Hippocampal formation (tissue), 2 donors: ENCODE results near the gene UGDH.
"Not testable (repeated sequence)": the region's sequence is repeated elsewhere in the genome, so short reads cannot be mapped to it uniquely, and the experiment has no call there.

Experiments
- DNase-seq, 2 donors: peaks; one replicate each; lab custom pipeline; 2025; lab: John Stamatoyannopoulos, UW

The UGDH gene

DNA sequence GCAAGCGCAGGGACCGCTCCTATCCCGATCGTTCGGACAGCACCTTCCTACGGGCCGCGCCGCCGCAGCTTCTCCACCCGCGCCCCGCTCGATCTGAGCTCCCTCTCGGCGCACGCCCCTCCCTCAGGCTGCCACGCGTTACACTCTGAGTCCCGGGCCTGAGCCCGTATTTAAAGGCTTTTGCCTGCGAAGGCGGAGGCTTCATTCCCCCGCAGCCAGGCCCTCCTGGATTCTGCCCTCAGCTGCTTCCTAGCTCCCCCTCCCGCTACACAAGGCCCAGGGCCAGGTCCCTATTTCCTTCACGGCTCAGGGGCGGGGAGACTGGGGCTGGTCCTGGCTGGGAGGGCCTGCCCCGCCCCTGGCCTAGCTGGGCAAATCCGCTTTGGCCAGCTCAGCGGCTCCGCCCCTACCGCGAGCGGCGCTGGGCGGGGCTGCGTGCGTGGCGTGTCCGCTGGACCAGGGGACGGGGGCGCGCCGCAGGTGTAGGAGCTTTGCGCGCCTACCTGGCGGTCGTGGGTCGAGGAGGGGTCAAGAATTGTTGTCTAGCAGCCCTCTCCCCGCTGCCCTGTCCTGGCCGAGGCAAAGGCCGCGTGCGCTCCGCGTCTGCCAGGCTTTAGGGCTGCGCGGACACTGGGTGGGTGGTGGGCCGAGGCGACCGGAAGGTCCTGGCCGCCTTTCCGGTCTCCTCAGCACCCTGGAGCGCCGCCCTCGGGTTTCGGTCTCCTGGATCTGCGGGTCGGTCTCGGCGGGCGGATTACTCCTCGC is at the start of gene UGDH:
UGDH (minus strand) TSS at position 144 of the 765 bp plus-strand sequence. CDS start 5,927 bp downstream, outside the sequence.
- peak; percentile 97 to 99 for DNase-seq

DNA sequence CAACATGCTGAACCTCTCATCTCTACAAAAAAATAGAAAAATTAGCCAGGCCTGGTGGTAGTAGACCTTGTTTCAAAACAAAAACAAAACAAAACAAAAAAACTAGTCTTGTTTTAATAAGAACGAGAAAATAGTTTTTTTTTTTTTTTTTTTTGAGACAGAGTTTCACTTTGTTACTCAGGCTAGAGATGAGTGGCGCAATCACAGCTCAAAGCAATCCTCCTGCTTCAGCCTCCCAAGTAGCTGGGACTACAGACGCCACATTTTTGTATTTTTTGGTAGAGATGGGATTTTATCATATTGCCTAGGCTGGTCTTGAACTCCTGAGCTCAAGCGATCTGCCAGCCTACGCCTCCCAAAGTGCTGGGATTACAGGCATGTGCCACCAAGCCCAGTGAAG is 47.7 kb upstream of the UGDH start:
- no peak for DNase-seq

DNA sequence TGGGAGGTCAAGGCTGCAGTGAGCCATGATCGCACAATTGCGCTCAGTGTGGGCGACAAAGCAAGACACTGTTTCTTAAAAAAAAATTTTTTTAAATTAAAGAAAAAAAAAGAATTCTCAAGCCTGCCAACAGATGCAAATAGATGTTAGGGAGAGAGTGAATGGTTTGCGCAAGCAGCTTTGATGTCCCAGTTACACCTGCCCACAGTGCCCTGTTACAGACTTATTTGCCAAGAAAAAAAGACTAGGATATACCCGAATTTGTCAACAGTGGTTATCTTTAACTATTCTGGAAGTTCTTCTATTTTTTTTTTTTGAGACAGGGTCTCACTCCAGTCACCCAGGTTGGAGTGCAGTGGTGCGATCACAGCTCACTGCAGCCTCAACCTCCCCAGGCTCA is 44.3 kb upstream of the UGDH start:
- DNase-seq = no peak

DNA sequence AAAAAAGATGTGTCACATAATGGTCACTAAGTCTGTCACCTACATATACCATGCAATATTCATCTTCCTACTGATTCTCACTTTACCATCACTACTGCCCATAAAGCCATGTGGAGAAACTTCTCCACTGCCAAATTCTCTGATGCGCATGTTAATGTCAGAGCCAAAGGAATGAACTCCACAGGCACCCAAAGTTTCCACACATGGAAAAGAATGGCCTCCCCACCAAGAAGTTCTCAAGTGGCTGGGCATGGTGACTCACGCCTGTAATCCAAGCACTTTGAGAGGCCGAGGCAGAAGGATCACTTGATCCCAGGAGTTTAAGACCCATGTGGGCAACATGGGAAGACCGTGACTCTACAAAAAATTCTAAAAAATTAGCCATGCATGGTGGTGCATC is 43.8 kb upstream of the UGDH start:
- DNase-seq = no peak

DNA sequence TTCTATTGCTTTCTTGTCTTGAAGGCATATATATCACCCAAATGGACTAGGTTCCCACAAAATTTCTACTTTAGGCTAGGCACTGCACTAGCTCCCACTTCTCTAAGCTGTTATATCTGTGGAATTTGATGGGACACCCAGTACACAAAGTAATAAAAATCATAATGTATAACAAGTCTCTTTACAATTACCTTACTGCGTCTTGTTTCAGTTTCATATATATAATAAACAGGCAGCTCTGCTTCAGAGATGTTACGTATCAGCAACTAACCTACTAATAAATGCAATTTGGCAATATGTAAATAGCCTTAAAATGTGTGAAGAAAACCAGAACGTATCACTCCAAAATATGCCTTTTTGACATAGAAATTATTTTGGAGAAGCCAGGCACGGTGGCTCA is 42.0 kb upstream of the UGDH start:
- no peak for DNase-seq

DNA sequence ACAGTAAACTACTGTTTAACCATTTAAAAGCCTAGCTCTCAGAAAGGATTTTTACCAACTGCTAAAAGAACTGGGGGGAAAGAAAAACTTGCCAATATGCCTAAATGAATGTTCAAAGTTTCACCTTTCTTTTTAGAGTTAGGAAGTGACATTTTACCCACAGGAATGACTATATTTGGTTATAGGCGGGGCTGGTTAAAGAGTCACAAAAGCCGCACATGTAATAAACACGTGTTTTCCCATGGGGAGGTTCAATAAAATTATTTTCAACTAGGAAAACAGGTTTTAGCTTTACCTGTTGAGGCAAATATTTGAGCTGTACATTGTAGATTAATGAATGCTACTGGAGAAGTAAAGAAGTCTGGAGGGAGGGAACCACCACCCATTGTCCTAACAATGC is 41.6 kb upstream of the UGDH start:
- DNase-seq = no peak

DNA sequence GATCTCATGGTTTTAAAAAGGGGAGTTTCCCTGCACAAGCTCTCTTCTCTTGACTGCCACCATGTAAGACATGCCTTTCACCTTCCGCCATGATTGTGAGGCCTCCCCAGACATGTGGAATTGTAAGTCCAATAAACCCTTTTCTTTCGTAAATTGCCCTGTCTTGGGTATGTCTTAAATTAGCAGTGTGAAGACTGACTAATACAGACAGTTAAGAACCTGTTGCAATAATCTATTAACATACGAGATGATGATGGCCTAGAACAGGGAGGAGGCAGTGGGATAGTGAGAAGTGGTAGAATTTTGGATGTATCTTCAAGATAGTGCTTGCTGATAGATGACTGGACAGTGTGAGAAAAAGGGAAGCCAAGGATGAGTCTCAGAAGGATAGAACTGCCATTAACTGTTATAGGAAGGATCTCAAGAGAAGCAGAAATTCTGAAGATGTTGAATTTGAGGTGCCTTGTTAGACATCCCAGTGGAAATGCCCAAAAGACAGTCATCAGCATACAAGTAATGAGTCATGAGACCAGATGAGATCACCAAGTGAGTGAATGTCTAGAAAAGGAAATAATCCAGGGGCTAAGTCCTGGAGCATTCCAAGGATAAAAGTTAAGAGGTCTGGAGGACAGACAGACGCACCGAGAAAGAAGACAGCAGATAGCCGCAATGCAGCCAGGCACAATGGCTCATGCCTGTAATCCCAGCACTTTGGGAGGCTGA is 38.8 kb upstream of the UGDH start:
- DNase-seq = no peak

DNA sequence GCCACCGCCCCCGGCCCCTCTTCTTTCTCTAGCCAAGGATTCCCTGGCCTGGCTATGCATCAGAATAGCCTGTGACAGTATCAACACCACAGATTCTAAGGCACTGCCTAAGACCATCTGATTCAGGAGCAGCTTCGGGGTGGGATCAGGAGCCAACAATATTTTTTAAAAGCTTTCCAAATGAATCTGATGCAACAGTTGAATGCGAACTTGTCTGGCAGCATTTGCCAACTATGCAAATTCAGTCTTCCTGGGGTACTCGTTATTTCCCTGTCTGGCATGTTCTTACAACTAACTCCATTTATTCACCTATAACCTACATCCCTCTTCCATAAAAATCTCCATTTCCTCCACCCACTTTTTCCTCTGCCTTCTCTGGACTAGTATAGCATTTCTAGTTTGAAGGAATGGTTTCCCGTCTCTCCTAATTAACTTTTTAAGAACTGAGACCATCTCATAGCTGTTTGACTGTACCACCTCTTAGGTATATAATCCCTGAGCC is 36.2 kb upstream of the UGDH start:
- DNase-seq = no peak

DNA sequence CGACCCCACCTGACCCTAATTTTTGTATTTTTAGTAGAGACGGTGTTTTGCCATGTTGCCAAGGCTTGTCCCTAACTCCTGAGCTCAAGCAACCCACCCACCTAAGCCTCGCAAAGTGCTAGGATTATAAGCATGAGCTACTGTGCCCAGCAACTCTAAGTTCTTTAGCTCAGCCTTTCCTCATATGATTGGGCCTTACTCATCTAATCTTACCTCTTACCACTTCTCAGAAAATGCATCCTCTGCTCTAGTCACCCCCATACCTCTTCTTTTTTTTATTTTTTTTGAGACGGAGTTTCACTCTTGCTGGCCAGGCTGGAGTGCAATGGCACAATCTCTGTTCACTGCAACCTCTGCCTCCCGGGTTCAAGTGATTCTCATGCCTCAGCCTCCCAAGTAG is 35.6 kb upstream of the UGDH start:
- DNase-seq = no peak

DNA sequence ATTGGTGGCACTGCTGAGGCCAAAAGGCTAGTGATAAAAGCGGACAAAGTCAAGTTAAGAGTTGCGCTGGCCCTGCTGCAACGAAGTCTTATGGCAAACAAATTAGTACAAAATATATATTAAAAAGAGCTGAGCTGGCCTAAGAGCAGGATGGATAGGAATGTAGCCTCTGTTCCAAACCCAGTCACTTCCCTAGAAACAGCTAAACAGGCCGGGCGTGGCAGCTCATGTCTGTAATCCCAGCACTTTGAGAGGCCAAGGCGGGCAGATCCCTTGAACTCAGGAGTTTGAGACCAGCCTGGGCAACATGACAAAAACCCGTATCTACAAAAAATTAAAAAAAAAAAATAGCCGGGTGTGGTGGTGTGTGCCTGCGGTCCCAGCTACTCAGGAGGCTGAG is 32.4 kb upstream of the UGDH start:
- no peak for DNase-seq

DNA sequence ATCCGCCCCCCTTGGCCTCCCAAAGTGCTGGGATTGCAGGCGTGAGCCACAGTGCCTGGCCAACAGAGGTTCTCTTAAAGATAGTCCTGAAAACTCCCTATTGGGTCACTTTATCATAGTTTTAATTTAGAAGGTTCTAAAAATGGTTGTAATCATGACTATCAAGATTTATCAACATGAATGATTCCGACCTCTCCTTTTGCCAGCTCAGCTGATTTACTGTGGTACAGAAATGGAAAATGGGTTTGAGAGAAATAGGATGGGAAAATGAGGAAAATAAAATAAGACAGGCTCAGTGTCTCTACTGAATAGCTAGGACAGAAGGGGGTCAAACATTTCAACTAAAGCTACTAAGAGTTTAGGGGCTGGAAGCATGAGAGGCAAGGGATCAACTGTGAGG is 28.2 kb upstream of the UGDH start:
- DNase-seq = no peak

DNA sequence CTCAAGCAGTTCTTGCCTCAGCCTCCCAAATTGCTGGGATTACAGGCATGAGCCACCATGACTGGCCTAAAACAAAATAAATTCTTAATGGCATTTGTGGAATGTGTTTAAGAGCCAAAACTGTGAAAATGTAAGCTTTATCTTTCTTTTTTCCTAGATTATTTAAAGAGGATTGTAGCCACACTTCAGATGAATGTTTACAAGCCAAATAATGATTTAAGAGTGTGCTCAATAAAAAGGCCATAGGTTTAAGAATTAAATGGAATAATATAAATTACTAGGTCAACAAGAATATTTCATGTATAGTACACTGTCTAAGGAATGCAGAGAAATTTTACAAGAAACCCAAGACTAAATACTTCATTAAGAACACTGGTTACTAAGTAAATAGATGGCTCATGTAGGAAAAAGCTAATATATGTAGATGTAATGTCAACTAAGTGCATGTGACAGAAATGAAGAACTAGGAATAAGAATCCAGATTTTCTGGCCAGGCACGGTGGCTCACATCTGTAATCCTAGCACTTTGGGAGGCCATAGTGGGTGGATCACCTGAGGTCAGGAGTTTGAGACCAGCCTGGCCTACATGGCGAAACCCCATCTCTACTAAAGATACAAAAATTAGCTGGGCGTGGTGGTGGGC is 21.3 kb upstream of the UGDH start:
- DNase-seq = no peak

DNA sequence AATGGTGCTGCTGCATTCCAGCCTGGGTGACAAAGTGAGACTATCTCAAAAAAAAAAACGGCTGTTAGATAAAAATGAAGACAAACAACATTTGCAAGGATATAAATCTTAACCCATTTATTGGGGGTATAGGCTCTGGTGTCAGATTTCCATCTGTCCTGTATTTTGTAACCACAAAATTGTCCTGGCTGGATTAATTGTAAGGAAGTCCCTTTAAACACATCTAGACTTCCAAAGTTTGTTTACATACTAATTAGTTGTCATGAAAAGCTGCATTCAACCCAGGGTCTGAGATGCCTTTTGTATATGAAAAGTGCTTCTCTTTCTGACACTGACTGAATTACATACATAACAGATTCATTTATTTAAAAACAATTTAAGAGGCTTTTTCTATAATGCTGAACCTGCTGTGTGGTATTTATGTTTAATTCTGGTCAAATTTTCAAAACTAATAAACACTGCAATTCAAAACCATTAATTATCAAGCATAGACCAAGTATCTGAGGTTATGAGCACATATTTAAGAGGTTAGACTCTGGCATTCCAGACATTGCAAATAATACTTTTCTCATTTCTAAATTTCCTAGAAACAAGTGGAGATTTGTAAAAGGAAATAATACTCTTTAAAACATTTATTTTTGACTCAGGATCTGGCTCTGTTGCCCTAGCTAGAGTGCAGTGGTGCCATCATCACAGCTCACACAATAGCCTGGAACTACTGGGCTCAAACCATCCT is 17.5 kb upstream of the UGDH start:
- no peak for DNase-seq

DNA sequence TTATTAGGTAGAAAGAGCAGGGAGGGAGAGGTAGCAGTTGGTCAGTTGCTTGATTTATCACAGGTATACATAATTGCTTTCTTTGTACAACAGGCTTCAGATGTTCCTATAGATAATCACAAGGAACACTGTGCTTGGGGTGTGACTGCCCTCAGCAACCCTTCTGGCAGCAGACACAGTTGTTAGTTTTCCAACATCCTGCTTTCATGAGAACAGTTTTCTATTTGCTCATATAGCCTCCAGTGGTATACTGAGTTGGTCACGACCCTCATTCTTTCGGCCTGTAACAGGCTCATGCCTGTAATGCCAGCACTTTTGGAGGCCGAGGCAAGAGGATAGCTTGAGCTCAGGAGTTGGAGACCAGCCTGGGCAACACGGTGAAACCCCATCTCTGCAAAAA is 16.8 kb upstream of the UGDH start:
- DNase-seq = not testable (repeated sequence)

DNA sequence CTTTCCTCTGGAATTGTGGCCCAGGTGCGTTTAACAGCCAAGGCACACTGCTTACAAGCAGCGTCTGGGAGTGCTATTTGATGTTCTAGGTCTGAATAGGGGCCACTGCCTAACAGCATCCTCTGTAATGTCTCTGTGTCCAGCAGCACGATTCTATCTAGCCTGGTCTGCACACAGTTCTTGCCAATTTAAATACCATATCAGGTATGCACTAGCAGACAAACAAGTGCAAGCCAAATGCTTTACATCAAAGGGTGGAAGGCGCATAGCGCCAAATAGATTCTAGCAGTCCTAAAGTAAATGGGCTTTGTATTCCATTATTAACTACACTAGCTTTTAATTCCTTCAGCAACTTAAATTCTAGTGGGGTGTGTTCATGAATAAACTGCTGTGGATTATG is 15.8 kb upstream of the UGDH start:
- DNase-seq = no peak

DNA sequence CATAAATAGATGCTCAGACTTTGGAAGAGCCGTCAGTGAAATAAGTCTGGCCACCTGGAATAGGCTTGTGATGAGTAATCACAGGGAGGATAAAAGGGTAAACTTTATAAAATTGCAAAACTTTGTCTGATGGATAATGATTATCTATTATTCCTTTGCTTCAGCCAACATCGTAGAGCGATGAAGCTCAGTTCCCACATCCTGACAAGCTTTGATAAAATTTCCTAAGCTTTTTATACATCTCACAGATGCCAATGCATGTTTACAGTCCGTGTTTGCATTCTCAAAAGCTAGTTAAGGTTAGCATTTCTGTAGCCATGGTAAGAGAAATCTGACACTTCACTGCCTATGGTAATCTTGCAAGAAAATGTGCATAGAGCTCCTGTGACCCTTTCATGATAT is 15.4 kb upstream of the UGDH start:
- DNase-seq = no peak

DNA sequence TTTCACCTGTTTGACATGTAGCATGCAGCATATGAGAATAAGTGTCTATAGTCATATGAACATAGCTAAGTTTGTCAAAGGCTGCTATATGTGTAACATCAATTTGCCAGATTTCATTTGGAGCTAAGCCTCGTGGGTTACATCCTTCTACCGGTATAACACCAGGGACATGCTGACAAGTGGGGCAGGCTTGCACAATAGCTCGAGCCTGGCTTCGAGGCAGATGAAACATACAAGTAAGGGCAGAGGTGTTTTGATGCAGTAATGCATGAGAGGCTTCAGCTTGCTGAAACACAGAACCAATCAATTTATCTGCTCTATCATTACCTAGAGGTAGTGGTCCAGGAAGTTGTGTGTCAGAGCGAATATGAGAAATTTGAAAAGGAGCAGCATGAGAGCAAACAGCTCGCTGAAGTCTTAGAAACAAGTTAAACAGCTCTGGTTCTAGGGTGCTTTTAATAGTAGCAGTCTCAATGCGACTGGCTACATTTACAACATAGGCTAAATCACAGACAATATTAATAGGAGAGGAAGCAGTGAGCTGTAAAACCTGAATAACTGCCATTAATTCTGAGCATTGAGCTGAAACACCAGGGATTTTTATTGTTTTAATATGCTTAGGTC is 14.9 kb upstream of the UGDH start:
- DNase-seq = no peak

DNA sequence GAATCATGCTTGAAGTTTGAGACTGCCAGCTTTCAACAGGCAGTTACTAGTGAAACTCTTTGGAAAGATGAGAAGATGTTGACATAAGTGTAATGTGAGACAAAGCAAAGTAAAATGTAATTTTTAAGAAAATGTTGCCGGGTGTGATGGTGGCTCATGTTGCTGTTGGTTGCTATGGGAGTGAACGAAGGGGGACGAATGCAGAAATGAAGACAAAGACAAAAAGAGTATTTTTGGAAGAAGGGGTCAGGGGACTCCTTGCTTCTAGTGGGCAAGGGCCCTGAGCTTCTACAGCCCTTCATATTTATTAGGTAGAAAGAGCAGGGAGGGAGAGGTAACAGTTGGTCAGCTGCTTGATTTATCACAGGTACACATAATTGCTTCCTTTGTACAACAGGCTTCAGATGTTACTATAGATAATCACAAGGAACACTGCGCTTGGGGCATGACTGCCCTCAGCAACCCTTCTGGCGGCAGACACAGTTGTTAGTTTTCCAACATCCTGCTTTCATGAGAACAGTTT is 11.9 kb upstream of the UGDH start:
- no peak for DNase-seq

DNA sequence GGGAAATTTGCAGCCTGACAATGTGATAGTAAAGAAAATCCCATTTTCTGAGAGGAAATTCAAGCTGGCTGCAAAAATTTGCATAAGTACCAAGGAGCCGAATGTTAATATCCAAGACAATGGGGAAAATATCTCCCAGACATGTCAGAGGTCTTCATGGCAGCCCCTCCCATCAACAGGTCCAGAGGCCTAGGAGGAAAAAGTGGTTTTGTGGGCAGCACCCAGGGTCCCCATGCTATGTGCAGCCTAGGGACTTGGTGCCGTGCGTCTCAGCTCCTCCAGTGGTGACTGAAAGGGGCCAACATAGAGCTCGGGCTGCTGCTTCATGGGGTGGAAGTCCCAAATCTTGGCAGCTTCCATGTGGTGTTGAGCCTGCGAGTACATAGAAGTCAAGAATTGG is 6.3 kb upstream of the UGDH start:
- no peak for DNase-seq

DNA sequence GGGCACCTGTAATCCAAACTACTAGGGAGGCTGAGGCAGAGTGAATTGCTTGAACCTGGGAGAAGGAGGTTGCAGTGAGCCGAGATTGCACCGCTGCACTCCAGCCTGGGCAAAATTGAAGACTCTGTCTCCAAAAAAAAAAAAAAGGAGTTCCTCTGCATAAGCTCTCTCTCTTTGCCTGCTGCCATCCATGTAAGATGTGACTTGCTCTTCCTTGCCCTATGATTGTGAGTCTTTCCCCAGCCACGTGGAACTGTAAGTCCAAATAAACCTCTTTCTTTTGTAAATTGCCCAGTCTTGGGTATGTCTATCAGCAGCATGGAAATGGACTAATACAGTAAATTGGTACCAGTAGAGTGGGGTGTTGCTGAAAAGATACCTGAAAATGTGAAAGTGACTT is 5.0 kb upstream of the UGDH start:
- DNase-seq = not testable (repeated sequence)

DNA sequence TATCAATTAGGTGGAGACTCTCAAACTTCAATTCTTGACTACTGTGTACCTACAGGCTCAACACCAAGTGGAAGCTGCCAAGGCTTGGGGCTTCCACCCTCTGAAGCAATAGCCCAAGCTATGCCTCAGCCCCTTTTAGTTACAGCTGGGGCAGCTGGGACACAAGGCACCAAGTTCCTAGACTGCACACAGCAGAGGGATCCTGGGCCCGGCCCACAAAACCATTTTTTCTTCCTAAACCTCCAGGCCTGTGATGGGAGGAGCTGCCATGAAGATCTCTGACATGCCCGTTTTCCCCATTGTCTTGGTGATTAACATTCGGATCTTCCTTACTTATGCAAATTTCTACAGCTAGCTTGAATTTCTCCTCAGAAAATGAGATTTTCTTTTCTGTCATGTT is 3.4 kb upstream of the UGDH start:
- DNase-seq = no peak

DNA sequence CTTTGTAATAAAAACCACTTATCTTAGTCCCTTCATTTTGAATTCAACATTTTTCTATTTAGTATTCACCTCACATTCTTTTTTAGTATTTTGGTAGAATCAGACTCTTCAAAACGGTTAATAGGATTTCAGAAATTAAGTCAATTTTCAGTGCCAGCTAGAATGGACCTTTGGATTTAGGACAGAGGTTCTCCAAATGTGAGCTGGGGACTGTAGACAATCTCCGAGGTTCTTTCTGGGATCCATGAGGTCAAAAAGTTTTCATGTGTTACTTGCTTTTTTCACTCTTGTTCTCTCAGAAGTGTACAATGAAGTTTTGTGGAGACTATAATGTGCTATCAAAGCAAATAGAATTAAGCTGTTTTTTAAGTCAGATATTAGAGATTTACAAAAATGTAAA is 2.3 kb upstream of the UGDH start:
- no peak for DNase-seq
